ENCODE data around the gene CAMTA1.

DNA sequence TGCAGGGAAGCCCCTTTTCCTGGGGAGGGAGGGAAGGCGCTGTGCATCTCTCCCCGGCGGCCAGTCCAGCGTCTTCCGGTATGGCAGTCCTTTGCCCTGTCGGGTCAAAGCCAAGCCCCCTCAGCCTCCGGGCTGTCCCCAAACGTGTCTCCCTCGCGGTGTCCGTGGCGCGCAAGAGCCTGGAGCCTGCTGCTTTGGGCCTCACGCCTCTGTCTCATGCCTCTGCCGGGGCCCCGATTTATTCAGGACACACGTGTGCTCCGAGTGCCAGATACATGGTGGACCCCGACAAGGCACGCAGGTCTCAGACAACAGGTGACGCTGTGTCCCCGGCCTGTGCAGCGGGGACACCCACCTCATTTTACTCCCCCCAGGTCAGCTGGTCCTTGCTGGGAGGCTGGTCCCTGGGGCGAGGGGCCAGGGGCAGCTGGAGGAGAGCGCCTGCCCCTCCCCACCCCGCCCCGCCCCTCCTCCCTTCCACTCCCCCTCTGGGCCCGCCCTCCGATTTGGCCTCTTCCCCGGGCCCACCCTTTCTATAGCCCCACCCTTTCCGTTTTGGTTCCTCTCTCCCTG is 176.7 kb downstream of the CAMTA1 start:
- TF ChIP-seq, protein P1, sequence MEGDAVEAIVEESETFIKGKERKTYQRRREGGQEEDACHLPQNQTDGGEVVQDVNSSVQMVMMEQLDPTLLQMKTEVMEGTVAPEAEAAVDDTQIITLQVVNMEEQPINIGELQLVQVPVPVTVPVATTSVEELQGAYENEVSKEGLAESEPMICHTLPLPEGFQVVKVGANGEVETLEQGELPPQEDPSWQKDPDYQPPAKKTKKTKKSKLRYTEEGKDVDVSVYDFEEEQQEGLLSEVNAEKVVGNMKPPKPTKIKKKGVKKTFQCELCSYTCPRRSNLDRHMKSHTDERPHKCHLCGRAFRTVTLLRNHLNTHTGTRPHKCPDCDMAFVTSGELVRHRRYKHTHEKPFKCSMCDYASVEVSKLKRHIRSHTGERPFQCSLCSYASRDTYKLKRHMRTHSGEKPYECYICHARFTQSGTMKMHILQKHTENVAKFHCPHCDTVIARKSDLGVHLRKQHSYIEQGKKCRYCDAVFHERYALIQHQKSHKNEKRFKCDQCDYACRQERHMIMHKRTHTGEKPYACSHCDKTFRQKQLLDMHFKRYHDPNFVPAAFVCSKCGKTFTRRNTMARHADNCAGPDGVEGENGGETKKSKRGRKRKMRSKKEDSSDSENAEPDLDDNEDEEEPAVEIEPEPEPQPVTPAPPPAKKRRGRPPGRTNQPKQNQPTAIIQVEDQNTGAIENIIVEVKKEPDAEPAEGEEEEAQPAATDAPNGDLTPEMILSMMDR (IDR thresholded peaks at IDR 0.05), result no peak
- TF ChIP-seq, protein P2, sequence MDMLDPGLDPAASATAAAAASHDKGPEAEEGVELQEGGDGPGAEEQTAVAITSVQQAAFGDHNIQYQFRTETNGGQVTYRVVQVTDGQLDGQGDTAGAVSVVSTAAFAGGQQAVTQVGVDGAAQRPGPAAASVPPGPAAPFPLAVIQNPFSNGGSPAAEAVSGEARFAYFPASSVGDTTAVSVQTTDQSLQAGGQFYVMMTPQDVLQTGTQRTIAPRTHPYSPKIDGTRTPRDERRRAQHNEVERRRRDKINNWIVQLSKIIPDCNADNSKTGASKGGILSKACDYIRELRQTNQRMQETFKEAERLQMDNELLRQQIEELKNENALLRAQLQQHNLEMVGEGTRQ (IDR thresholded peaks at IDR 0.05; ENCODE audit: borderline replicate concordance, low read depth, low read length), result no peak
- no peak for TF ChIP-seq EZH2phosphoT487 (IDR thresholded peaks at IDR 0.05; ENCODE audit: borderline replicate concordance, low read depth)
